LoVo (cell line): ENCODE measurements around the gene CSF2RB.

Source experiments
- DNase-seq: peaks from one replicate; pipeline ENCODE4 v3.0.0-alpha.2; 2016; ENCODE audit warnings: low spot score

The CSF2RB gene

GRCh38 chr22:36921309-36922104, 8.1 kb downstream of the CSF2RB start:
- DNase-seq, result no peak

- no peak for DNase-seq
Observed at GRCh38 chr22:36922105-36922608, 8.7 kb downstream of the CSF2RB start.

GRCh38 chr22:36922711-36923110, 9.3 kb downstream of the CSF2RB start:
- no peak for DNase-seq

GRCh38 chr22:36923131-36923788, 9.8 kb downstream of the CSF2RB start:
- DNase-seq, result no peak

- no peak for DNase-seq
Observed at GRCh38 chr22:36924151-36924698, 10.8 kb downstream of the CSF2RB start.

- DNase-seq, result no peak
Observed at GRCh38 chr22:36925388-36926290, 12.2 kb downstream of the CSF2RB start.

GRCh38 chr22:36926309-36926708, 12.9 kb downstream of the CSF2RB start:
- DNase-seq, result no peak

GRCh38 chr22:36926721-36927435, 13.4 kb downstream of the CSF2RB start:
- DNase-seq, result no peak

- DNase-seq, result no peak
Observed at GRCh38 chr22:36927671-36928070, 14.2 kb downstream of the CSF2RB start.

- no peak for DNase-seq
Observed at GRCh38 chr22:36928196-36928595, 14.8 kb downstream of the CSF2RB start.

- DNase-seq, result no peak
Observed at GRCh38 chr22:36928786-36929535, 15.5 kb downstream of the CSF2RB start.

- no peak for DNase-seq
Observed at GRCh38 chr22:36929621-36930020, 16.2 kb downstream of the CSF2RB start.

- no peak for DNase-seq
Observed at GRCh38 chr22:36930041-36930935, 16.9 kb downstream of the CSF2RB start.

GRCh38 chr22:36931446-36931845, 18.0 kb downstream of the CSF2RB start:
- no peak for DNase-seq

- DNase-seq, result no peak
Observed at GRCh38 chr22:36933629-36934417, 20.4 kb downstream of the CSF2RB start.

- DNase-seq, result no peak
Observed at GRCh38 chr22:36934418-36935312, 21.2 kb downstream of the CSF2RB start.

- DNase-seq, result no peak
Observed at GRCh38 chr22:36935313-36935610, 21.8 kb downstream of the CSF2RB start.

GRCh38 chr22:36935694-36936093, 22.3 kb downstream of the CSF2RB start:
- DNase-seq, result no peak
